Thoracic aorta (tissue), 2 donors: ENCODE data around the gene ARMH3. TPM values are rescaled to one million over a fixed set of nuclear protein-coding genes. Genes with fewer than 3 reads are reported as not detected.

ENCODE experiments used
- ATAC-seq: fragments of 150-250 bp; one replicate; pipeline ENCODE4 v1.8.0; 2017; ENCODE audit warnings: low read depth; ENCODE audit not compliant: insufficient number of reproducible peaks, low FRiP score
- DNase-seq: peaks from one replicate; pipeline ENCODE4 v3.0.0-alpha.2; 2020; ENCODE audit warnings: low spot score
- H3K27ac ChIP-seq, 2 donors: fragments of 200-600 bp; sonication (generic); 1 replicate in 1 of 2; 2 replicates in 1 of 2; pipeline ENCODE4 v1.5.1; 2016; ENCODE audit warnings: mild to moderate bottlenecking in 2 of 2, moderate library complexity in 2 of 2
- H3K27me3 ChIP-seq: fragments of 200-600 bp; sonication (generic); replicated peaks from 2 replicates; pipeline ENCODE4 v1.6.0; 2016; ENCODE audit warnings: mild to moderate bottlenecking; ENCODE audit not compliant: insufficient read depth
- H3K36me3 ChIP-seq: fragments of 200-600 bp; sonication (generic); one replicate; pipeline ENCODE4 v1.5.1; 2016
- H3K4me1 ChIP-seq, 2 donors: fragments of 200-600 bp; sonication (generic); 1 replicate in 1 of 2; 2 replicates in 1 of 2; pipeline versions ENCODE4 v1.5.1 to v1.6.0; 2016; ENCODE audit warnings: low read depth in 2 of 2, mild to moderate bottlenecking in 1 of 2; ENCODE audit not compliant: control insufficient read depth in 1 of 2
- H3K4me3 ChIP-seq: fragments of 200-600 bp; sonication (generic); 2 replicates; pipeline ENCODE4 v1.5.1; 2016; ENCODE audit warnings: mild to moderate bottlenecking
- H3K9me3 ChIP-seq: fragments of 200-600 bp; sonication (generic); 2 replicates; pipeline ENCODE4 v1.5.1; 2016
- total RNA-seq, 2 donors: library from RNA; depleted of rRNA; stranded (reverse); fragments of >200 nt; gene quantifications; one replicate each; pipeline versions ENCODE4 v1.1.0 to v1.2.3, GENCODE V29; 2016
- TF ChIP-seq, protein P1 (sequence below): fragments of 200-600 bp; sonication (generic); IDR thresholded peaks from one replicate; pipeline ENCODE4 v1.5.1; 2019; ENCODE audit warnings: antibody characterized with exemption

ARMH3 gene
- total RNA-seq, 2 donors from 2014 or later, result 21.1 TPM

DNA sequence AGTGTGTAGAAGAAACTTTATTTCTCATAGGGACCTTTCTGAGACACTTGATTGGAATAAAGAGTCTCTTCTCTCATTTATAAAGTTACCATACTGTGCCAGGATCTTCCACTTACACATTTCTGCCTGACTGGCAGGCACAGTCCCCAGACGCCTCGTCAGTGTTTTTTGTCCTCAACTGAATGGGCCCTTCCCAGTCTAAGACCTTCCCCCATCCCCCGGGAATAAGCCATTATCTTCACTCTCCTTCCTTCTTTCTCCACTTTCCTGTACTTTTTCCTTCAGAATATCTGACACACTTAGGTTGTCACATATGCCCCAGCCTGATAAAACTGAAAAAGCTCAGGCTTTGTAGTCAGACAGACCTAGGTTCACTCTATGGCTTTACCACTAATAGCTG is 177.1 kb downstream of the ARMH3 start:
- H3K27ac ChIP-seq, result no peak overlapping the region
- H3K9me3 ChIP-seq, result no peaks in the 10 kb centered on the region
- no peaks in the 10 kb centered on the region for H3K4me1 ChIP-seq
- TF ChIP-seq, protein P1, sequence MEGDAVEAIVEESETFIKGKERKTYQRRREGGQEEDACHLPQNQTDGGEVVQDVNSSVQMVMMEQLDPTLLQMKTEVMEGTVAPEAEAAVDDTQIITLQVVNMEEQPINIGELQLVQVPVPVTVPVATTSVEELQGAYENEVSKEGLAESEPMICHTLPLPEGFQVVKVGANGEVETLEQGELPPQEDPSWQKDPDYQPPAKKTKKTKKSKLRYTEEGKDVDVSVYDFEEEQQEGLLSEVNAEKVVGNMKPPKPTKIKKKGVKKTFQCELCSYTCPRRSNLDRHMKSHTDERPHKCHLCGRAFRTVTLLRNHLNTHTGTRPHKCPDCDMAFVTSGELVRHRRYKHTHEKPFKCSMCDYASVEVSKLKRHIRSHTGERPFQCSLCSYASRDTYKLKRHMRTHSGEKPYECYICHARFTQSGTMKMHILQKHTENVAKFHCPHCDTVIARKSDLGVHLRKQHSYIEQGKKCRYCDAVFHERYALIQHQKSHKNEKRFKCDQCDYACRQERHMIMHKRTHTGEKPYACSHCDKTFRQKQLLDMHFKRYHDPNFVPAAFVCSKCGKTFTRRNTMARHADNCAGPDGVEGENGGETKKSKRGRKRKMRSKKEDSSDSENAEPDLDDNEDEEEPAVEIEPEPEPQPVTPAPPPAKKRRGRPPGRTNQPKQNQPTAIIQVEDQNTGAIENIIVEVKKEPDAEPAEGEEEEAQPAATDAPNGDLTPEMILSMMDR, result no peak
- no peaks in the 10 kb centered on the region for H3K36me3 ChIP-seq
- DNase-seq, result no peak
- no peaks in the 10 kb centered on the region for H3K27me3 ChIP-seq
- no peak overlapping the region for H3K4me3 ChIP-seq
- no peak for ATAC-seq

GRCh38 chr10:101875068-101875688 is 180.8 kb downstream of the ARMH3 start:
- Histone ChIP-seq H3K4me3 (no peak overlapping the region), H3K27me3 (no peaks in the 10 kb centered on the region), H3K4me1 (no peaks in the 10 kb centered on the region), H3K9me3 (no peaks in the 10 kb centered on the region), H3K36me3 (no peaks in the 10 kb centered on the region), H3K27ac (no peak overlapping the region)
- DNase-seq, result no peak
- ATAC-seq, result no peak
- TF ChIP-seq, protein P1, result no peak

DNA sequence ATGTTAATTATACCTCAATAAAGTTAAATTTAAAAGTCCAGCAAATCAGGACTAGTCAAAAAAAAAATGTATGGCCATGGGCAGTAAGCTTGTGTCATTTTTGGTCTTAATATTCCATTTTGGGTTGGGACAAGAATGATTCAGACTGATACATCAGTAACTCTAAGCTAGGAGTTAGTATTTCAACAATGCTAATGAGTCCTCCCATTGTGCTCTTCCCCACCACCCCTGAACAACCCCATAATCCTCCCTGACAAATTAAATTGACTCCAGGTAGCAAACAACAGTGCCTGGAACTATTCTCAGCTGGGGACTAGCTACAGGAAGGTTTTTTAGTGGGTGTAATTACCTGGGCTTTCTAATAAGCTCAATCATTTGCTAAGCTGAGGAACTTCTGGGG is 181.7 kb downstream of the ARMH3 start:
- TF ChIP-seq, protein P1, result no peak
- Histone ChIP-seq H3K4me3 (no peak overlapping the region), H3K36me3 (no peaks in the 10 kb centered on the region), H3K9me3 (no peaks in the 10 kb centered on the region), H3K27me3 (no peaks in the 10 kb centered on the region), H3K4me1 (no peaks in the 10 kb centered on the region), H3K27ac (no peak overlapping the region)
- ATAC-seq (no peak), DNase-seq (no peak)

GRCh38 chr10:101867931-101868330 is 188.0 kb downstream of the ARMH3 start:
- no peak overlapping the region for H3K4me3 ChIP-seq
- TF ChIP-seq, protein P1, result no peak
- no peaks in the 10 kb centered on the region for H3K36me3 ChIP-seq
- H3K27me3 ChIP-seq, result no peaks in the 10 kb centered on the region
- no peak for ATAC-seq
- H3K9me3 ChIP-seq, result no peaks in the 10 kb centered on the region
- no peak overlapping the region for H3K27ac ChIP-seq
- DNase-seq, result no peak
- H3K4me1 ChIP-seq, result no peaks in the 10 kb centered on the region

GRCh38 chr10:101859530-101859929 is 196.4 kb downstream of the ARMH3 start:
- Histone ChIP-seq H3K4me1 (no peaks in the 10 kb centered on the region), H3K9me3 (no peaks in the 10 kb centered on the region), H3K27ac (no peak overlapping the region), H3K36me3 (peaks cover 2% of the 10 kb centered on the region), H3K4me3 (no peak overlapping the region), H3K27me3 (no peaks in the 10 kb centered on the region)
- no peak for DNase-seq
- TF ChIP-seq, protein P1, result no peak
- no peak for ATAC-seq
